Measurements from ENCODE around the gene MYL4.
"Not testable (repeated sequence)": the region's sequence is repeated elsewhere in the genome, so short reads cannot be mapped to it uniquely, and the experiment has no call there.

MYL4 gene

DNA sequence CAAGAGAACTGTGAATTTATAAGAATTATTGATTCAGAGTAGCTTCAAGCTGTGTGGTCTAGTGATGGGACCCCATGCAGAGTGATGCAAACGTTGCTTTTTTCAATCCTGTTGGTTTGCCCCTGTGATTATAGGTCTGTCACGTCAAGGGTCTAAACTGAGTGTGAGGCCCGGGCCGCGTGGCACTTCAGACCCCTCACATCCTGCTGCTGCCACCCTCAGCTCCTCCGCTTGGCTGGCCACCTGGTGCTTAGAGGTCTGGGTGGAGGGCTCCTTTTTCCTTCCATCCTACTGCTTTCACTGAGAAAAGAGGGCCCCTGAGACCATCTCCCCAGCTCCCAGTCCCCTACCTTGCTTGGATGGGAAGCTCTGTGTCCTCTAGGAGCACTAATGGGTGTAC lies 12.0 kb downstream of the MYL4 start:
- DNase-seq (ENCODE audit: low spot score): no peak

DNA sequence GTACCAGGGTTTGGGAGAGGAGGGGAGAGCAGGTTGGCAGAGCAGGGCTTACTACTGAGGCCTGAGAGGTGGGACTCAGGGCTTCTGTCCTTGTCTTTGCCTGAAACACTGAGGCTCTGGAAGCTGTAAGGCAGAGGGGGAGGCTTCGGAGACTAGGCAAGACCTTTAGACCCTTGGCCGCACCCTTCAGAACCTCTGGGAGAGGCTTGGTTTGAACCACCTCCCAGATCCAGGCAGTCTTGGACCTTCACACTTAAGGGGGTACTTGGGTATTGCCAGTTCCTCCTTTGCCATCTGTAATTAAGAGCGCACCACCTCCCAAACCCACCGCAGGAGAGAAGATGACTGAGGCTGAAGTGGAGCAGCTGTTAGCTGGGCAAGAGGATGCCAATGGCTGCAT lies 12.9 kb downstream of the MYL4 start:
- DNase-seq (ENCODE audit: low spot score): no peak

DNA sequence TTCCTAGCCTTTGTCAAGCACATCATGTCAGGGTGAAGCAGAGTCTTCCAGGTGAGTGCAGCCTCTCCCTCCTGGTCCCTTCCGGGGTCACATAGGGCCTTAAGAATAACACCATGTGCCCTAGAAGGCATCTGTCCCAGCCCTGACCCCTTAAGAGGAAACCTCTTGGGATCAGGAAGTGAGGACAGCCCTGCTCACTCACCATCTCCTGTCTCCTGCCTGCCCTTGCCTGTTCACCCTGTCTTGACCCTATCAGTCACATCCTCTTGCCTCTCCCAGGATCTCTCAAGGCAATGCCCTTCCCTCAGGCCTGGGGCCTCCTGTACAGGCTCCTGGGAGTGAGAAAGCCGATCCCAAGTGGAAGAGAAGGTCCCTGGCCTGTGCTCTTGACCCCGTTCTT lies 13.9 kb downstream of the MYL4 start:
- no peak for DNase-seq (ENCODE audit: low spot score)

DNA sequence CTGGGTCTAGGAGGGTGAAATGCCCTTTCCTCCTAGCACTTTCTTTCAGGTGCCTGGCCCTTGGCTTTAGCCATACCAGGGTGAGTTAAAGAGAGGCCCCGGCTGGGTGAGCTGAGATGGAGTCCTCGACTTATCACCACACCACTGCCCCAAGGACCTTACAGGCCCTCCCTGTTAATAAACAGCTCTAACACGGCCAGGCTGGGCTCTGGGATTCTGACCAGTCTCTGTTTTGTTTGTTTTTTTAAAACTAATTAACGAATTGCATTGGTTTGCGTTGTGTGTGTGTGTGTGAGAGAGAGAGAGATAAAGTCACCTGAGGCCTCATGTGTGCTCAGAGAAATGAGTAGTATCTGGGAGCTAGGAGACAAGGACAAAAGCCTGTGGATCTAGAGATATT lies 14.3 kb downstream of the MYL4 start:
- DNase-seq (ENCODE audit: low spot score): no peak

DNA sequence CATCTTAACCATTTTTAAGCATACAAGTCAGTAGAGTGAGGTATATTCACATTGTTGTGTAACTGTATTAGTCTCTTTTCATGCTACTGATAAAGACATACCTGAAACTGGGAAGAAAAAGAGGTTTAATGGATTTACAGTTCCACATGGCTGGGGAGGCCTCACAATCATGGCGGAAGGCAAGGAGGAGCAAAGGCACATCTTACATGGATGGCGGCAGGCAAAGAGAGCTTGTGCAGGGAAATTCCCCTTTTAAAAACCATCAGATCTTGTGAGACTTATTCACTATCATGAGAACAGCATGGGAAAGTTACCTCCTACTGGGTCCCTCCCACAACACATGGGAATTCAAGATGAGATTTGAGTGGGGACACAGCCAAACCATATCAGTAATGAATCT lies 14.9 kb downstream of the MYL4 start:
- not testable (repeated sequence) for DNase-seq (ENCODE audit: low spot score)

DNA sequence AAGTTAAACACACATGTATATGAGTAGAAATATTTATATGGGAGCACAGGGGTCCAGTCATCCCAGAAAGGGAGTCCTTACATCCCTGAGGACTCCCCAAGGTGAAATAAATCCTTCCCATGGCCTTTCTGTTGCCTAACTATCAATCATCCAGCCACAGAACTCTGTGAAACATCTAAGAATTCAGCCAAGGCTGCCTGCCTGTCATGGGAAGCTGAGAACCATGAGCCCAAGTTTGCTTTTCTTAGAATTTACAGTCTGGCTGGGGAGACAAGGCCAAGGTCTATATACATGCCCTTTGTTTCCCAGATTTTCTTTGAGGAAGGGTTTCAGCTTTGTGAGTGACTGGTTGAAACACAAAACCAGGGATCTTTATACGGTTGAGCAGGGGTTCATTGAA lies 15.8 kb downstream of the MYL4 start:
- DNase-seq (ENCODE audit: low spot score): no peak

DNA sequence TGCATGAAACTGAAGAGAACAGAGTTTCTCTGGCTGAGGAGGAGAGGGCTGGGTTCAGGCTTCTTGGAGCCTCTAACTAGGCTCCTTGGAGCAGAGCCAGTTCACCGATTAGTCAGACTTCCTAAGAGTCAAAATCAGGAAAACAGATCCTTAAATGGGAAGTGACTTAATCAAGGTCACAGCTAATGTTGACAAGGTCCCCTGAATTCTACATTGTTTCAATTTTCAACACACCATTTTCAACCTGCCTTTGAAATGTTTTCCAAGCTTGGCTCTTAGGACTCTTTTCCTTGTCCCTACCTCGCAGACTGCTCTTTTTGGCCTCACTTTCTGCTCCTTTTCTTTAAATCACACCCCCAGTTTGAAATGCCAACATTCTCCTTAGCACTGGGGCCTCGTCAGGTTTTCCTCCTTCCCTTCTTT lies 16.3 kb downstream of the MYL4 start:
- peak; percentile 66 for DNase-seq (ENCODE audit: low spot score)

DNA sequence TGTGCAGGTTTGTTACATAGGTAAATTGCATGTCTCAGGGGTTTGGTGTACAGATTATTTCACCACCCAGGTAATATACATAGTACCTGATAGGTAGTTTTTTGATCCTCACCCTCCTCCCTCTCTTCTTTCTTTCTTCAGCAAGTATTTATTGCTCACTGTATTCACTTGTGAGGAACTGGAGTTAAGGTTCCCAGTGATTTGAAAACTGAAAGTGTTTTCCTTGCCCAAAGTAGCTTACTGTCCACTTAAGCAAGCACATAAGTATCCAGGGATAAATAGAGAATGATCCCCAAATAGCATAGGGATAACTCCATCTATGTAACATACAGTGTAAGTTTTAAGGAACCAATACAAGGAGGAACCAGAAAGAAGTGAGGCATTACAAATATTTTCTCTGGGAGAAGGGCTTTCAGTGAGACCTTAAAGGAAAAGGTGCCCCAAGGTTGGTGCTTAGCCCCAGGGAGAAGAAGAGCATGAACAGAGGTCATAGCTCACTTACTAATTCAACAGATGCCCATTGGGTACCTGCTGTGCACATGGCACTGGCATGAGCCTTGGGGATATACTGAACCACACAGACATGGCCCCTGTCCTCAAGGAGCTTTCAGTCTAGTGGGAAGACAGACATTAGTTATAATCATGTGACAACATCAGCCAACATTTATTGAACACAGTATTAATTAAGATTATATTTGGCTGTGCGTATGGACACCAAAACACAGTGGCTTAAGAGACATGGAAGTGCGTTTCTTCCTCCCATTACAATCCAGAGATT lies 17.0 kb downstream of the MYL4 start:
- no peak for DNase-seq (ENCODE audit: low spot score)

DNA sequence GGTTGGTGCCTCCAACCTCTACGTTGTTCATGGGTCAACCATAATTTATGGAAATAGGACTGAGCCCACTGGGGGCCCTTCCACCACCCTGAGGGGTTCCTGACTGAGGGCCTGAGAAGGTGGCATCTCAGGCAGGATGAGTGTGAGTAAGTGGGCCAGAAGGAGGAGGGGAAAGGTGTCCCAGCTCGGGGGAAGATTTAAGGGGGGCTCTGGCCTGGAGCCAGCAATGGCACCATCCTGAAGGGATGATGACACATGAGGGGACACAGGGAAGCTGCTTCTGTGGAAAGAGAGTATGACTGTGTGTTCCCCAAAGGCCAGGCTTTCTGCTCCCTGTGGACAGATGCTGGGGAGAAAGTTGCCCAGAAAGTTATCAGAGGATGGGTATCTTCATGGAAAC lies 18.7 kb downstream of the MYL4 start:
- DNase-seq (ENCODE audit: low spot score): no peak

DNA sequence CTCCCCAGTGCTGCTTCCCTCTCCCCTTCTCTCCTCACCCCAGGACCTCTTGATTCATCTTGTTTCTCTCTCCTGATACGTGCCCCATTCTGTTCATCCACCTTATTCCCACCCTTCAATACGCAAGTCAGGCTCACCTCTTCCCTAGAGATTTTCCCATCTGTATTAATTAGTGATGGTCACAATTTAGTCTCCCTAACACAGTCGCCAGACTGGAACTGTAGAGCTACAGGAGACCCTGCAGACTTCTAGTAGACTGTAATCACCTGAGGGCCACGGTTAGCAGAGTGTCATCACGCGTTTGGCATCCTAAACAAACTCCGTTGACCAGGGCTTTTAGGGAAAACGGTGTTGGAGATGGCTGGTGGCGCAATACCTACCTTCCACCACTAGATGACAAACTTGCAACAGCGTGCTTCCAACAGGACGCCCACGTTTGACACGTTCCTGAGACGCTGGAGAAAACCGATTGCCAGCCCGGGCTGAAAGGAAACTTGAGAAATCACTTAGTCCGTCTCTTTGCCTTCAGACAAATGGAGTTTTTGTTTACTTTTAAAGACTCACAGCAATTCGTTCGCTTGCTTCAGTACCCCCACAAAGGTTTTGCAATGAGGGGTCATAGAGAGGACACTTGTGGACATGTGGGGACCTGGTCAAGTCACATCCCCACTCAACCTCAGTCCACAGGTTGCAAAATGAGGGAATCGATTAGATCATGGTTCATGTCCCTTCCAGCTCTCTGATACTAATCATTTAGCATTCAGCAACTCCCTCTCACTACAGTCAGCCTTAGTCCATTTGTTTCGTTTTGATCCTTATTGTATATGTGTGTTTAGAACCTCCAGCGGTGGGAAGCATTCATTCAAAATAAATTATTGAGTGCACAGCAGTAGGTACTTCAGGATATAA lies 20.6 kb downstream of the MYL4 start:
- DNase-seq (ENCODE audit: low spot score): peak; percentile 90

DNA sequence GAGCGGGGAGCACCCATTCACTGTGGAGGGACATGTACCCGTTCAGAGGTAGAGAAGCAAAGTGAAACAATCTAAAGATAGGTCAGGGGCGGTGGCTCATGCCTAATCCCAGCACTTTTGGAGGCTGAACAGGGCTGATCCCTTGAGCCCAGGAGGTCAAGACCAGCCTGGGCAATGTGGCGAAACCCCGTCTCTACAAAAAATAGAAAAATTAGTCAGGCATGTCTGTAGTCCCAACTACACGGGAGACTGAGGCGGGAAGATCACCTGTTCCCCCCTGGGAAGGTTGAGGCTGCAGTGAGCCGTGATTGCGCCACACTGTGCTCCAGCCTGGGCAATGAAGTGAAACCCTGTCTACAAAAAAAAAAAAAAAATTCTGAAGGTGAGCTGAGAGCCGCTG lies 21.7 kb downstream of the MYL4 start:
- no peak for DNase-seq (ENCODE audit: low spot score)

DNA sequence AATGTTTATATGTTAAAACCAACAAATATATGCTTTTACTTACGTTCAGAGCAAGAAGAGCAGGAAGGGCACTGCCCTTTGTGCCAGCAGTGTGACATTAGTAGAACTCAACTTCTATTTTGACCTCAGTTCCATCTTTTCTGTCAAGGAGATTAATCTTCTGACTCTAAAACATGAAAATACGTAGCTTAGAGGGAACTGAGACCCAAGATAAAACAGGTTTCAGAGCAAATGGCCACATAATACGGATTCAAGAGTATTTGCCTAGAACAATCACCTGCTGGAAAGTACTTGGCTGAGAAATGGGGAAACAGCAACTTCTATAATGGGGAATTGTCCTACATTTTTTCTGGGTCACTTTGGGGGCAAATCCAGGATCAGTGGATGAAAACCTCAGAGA lies 22.2 kb downstream of the MYL4 start:
- no peak for DNase-seq (ENCODE audit: low spot score)

DNA sequence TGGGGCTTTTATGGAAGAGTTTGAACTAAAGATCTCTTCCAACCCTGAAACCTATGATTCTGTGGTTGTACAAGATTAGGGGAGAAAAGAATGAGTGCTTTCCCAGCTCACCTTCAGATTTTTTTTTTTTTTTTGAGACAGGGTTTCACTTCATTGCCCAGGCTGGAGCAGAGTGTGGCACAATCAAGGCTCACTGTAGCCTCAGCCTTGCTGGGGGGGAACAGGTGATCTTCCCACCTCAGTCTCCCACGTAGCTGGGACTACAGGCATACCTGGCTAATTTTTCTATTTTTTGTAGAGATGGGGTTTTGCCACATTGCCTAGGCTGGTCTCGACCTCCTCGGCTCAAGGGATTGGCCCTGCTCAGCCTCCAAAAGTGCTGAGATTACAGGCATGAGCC lies 22.7 kb downstream of the MYL4 start:
- no peak for DNase-seq (ENCODE audit: low spot score)

DNA sequence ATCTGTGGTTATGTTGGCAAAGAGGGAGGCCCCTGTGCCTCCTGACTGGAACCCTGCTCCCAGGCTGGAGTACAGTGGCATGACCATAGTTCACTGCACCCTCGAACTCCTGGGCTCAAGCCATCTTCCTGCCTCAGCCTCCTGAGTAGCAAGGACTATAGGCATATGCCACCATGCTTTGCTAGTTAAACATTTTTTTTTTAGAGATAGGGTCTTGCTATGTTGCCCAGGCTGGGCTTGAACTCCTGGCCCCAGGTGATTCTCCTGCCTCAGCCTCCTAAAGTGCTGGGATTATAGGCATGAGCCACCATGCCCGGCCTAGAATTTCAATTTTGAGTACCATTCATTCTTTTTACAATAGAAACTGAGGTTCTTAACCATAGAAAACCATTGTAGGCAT lies 23.3 kb downstream of the MYL4 start:
- no peak for DNase-seq (ENCODE audit: low spot score)

DNA sequence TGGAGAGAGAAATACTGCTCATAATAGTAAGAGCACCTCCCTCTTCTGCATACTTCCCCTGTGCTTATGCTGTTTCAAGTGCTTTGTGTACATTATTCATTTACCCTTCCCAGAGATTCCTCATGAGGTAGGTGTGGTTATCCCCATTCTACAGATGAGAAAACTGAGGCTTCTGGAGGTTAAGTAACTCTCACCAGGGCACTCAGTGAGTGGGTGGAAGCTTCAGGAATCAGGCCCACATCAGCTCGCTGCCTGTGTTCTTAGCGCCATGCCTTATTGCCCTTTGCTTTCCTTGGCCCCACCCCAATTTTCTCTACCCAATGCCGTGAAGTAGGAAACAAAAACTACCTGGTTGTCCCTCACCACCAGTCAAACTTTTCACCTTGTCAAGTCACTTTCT lies 26.4 kb downstream of the MYL4 start:
- no peak for DNase-seq (ENCODE audit: low spot score)

DNA sequence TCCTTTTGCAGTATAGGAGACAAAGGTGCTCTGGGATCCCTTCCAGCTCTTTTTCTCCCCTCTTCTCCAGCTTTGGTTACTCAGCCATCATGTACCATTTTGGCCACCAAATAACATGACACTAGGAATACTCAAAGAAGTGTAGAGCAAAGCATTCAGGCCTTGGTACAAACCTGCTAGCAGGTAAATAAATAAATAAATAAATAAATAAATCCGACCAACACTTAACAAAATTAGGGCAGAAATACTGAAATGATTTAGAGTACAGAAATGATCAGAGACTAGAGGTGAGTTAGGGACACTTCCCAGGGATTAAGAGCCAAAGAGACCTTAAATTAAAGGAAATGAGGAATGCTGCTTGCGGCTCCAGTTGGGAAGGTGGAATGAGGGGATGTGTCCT lies 26.8 kb downstream of the MYL4 start:
- DNase-seq (ENCODE audit: low spot score): no peak

DNA sequence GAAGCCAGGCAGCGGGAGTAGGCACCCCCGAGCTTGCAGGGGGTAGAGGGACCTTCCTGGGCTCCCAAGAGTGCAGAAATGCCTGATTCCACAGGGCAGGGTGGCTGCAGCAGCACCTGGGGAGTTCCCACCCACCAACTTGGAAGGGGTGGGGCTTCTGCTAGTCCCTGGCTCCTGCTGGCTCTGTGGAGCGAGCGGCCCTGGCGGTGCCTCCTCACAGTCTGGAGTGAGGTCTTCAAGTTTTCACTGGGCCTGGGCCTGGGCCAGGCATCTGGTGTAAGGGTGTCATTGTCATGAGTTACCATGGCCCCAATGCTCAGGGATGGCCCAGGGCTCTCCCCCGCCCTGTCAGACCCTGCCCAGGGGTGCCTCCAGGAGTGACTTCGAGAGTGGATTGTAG lies 28.7 kb downstream of the MYL4 start:
- DNase-seq (ENCODE audit: low spot score): no peak

DNA sequence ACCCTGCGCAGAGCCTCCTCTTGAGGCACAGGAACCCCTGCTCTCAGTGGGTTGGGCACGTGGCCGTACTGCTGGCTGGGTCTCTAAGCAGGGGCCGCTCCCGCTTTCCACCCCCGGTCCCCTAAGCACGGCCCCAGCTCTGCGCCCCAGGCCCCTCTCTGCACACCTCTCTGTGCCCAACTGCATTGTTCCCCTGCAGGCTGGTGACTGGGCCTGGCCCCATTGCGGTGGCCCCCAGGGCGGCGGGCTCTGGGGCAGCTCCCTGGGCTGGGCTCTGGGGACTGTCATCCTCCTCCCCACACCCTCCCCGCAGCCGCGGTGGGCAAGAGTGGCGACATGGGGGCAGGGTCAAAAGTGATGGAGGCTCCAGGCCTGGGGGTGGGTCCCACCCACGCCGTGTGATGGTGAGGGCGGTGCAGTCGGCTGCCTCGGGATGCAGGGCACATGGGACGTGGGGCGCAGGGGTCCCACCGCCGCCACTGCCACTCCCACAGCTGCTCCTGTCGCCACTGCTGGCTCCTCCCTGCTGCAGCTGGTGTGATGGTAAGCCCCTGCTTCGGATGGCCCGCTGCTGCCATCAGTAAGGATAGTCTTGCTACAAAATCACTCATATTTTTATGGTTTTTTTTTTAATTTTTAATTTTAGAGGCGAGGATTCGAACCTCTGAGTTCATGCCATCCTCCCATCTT lies 29.3 kb downstream of the MYL4 start:
- DNase-seq (ENCODE audit: low spot score): no peak

DNA sequence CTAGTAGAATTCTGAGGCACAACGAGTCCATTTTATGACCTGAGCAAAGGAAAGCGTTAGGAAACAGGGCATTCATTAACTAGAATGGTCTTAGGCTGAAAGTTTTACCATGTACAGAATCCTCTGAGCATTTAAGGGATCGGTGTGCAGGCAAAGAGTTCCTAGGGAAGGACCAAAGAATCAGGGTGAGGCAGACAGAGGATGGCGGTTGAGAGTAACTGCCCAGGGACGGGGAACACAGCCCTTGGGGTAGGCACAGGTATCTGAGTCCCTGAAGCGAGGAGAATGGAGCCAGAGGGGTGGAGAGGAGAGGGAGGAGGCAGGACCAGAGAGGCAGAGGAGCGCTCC lies 30.4 kb downstream of the MYL4 start:
- DNase-seq (ENCODE audit: low spot score): no peak

DNA sequence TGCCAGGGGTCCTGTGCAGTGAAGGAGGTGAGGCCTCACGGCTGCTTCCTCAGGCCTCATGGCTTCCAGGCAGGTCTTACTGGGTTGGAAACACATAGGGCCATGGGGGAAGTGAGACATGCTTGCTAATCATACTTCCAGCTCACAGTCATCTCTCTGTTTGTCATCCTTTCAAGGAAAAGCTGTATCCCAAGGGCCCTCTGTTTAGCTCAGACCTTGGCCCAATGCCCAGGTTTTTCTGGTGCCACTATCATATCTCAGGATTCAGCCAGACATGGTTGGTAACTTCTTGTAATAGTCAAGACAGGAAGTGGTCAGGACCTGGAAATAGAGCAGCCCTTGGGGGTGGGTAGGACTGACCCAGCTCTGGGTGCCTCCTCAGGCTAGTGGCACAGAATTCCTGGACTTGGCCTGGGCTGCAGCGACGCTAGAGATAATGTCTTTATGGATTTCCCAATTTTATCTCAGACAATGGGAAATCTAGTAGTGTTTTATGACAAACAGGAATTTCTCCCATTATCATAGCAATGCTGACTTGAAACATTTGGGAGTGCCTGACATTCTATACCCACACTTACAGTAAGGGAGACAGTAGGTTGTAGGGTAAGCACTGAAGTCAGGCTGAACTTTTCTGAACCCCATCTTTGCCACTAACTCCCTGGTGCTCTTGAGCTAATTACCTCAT lies 31.0 kb downstream of the MYL4 start:
- peak; percentile 95 for DNase-seq (ENCODE audit: low spot score)

DNA sequence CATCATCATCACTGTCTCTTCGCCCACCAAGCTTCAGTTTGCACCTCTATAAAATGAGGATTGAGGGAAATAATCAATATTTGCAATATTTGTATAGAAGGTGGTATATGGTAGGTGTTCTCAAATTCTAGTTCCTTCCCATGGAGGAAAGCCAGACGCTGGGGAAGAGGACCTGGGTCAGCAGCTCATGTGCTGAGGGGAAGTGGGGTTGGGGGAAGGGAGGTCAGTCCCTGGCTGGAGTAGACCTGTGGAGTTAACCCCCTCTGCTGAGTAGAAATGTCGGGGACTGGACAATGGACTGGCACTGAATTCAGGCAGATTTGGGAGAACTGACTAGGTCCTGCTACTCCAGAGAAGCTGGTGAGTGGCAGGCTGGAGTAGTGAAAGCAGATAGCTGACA lies 31.7 kb downstream of the MYL4 start:
- no peak for DNase-seq (ENCODE audit: low spot score)

DNA sequence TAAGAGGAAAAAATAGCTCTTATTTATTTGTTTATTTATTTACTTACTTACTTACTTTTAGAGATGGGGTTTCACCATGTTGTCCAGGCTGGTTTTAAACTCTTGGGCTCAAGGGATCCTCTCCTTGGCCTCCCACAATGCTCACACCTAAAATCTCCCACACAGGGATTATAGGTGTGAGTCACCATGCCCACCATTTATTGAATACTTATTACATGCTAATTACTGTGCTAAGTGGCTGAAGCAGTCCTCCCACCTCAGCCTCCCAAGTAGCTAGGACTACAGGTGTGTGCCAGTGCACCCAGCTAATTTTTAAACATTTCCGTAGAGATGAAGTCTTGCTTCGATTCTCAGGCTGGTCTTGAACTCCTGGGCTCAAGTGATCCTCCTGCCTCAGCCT lies 33.5 kb downstream of the MYL4 start:
- no peak for DNase-seq (ENCODE audit: low spot score)

Measured in AG08395 (cell line).